Eye (tissue), 1 donor: ENCODE data around the gene HSF2BP.
"Not testable (repeated sequence)": the region's sequence is repeated elsewhere in the genome, so short reads cannot be mapped to it uniquely, and the experiment has no call there.

Experiments
- DNase-seq: peaks from one replicate; pipeline ENCODE4 v3.0.0-alpha.2; 2015

The HSF2BP gene

DNA sequence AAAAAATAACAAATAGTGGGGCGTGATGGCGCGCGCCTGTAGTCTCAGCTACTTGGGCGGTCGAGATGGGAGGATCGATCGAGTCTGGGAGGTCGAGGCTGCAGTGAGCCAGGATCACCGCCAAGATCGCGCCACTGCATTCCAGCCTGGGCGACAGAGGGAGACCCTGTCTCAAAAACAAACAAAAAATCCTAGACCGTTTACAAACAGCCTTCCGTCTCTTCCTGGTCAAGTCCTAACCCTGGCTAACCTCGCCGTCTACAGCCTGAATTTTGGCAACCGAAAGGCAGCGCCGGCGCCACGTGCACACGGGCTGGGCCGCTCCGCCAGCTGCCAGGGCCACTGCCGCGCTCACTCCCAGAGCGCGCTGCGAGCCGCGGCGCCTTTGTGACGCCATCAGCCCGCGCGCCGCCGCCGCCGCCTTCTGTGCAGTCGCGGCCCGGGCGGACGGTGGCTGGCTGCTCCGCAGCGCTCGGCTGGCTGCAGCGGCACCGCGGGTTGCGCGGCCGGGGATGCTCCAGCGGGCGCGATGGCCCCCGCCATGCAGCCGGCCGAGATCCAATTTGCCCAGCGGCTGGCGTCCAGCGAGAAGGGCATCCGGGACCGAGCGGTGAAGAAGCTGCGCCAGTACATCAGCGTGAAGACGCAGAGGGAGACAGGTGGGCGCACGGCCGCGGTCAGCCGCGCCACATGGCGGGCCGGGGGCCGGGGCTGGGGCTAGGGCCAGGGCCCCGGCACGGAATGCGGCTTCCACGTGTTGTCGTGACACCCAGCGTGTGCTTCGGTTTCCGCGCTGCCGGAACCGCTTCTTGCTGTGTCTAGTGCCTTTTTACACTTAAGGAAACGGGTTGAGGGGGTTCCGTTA is at the start of gene HSF2BP, which contains the start of gene RRP1B:
HSF2BP (minus strand) TSS at position 353 of the 865 bp plus-strand sequence. CDS start 1,392 bp downstream, outside the sequence.
RRP1B (plus strand) TSS at position 425 of the 865 bp plus-strand sequence; CDS start at position 530, 105 bp downstream.
- peak; percentile 95 for DNase-seq

DNA sequence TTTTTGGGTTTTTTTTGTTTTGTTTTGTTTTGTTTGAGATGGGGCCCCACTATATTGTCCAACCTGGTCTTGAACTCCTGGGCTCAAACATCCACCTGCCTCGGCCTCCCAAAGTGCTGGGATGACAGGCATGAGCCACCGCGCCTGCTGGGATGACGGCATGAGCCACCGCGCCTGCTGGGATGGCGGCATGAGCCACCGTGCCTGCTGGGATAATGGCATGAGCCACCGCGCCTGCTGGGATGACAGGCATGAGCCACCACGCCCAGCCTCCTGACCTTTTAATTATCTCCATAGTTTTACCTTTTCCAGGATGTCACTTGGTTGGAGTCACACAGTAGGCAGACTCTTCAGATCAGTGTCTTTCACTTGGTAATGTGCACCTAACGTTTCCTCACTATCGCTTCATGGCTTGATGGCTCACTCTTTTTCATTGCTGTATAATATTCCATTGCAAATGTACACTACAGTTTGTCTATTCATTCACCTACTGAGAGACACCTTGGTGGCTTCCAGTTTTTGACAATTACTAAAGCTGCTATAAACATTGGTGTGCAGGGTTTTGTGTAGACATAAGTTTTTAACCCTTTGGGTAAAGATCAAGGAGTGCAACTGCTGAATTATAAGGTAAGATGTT is 49.6 kb upstream of the HSF2BP start:
- no peak for DNase-seq

GRCh38 chr21:43707462-43707861 is 48.2 kb upstream of the HSF2BP start:
- no peak for DNase-seq

GRCh38 chr21:43703035-43703880 is 44.0 kb upstream of the HSF2BP start:
- peak; percentile 76 for DNase-seq

GRCh38 chr21:43702785-43703034 is 43.4 kb upstream of the HSF2BP start:
- DNase-seq, result no peak

DNA sequence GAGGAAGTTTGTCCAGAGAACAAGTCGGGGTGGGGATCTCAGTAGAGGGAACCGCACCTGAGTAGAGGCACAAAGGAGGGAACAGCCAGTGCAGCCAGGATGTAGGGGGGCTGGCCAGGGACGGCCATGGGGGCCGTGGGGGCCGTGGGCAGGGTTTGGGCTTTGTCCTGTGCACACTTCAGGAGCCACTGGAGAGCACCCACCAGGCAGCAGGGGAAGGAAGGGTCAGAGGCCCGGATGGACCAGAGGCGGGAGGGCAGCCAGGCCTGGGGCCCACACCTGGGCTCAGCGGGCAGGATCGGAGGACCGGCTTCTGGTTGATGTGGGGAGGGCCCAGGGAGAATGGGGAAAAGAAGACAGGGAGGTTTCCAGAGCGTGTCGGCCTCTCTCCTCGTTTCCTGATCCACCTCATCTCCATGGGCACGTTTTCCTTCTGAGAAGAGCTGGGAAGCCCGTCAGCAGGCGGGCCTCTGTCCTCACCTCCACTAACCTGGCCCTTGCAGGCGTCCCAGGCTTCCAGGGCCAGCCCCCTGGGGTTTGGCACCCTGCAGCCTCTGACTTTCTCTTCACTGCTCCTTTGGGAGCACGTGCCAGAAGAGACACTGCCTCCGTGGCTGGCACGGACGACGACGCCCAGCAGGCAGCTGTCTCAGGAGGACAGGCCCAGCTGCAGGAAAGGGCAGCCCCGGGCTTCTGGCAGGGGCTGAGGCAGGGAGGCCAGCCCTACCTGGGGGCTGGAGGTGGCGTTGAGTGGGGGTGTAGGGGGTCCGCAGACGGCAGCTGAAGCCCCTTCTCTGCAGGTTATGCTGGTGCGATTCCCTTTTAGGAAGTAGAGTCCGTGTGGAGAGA is 42.9 kb upstream of the HSF2BP start:
- DNase-seq, result peak; percentile 27

- DNase-seq, result peak; percentile 31
These were observed 40.8 kb upstream of the HSF2BP start for GRCh38 chr21:43699933-43700599.

DNA sequence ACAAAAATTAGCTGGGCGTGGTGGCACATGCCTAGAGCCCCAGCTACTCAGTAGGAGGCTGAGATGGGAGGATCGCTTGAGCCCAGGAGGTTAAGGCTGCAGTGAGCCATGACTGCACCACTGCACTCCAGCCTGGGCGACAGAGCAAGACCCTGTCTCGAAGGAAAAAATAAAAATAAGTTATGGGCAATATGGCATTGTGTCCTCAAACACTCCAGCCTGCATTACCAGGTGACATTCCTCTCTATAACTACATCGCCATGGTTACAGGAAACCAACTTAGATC is 40.1 kb upstream of the HSF2BP start:
- DNase-seq, result not testable (repeated sequence)

GRCh38 chr21:43697758-43698643 is 38.7 kb upstream of the HSF2BP start:
- DNase-seq, result no peak

- no peak for DNase-seq
These were observed 36.9 kb upstream of the HSF2BP start for GRCh38 chr21:43696214-43696613.

DNA sequence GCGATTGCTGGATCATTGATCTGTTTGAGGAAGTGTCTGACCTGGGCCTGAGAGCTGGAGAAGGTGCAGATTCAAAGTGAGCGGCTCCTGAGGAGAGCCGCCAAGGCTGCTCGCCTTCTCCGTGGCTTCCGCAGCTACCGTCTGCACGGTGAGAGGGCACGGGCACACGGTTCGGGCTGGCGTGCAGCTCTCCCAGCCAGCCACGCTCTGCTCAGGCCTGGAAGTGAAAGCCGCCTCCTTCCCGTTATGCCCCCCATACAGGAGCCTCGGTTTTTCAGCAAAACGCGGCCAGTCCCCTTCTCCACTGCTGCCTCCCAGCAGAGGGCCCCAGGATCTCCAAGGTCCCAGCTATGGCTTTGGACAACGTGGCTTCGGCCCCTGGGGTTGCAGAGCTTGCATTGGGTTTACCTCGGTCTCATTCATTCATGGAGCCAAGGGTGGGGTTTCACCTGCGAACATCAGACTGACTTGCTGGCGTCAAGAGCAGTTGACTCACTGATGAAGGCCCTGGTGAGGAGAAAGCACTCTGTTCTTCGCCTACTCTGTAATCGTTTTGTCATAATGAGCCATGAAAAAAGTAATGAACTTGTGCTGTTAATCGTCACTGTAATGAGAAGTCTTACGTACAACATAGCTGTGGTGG is 35.3 kb upstream of the HSF2BP start:
- no peak for DNase-seq

- DNase-seq, result peak; percentile 46
These were observed 34.7 kb upstream of the HSF2BP start for GRCh38 chr21:43693981-43694380.

DNA sequence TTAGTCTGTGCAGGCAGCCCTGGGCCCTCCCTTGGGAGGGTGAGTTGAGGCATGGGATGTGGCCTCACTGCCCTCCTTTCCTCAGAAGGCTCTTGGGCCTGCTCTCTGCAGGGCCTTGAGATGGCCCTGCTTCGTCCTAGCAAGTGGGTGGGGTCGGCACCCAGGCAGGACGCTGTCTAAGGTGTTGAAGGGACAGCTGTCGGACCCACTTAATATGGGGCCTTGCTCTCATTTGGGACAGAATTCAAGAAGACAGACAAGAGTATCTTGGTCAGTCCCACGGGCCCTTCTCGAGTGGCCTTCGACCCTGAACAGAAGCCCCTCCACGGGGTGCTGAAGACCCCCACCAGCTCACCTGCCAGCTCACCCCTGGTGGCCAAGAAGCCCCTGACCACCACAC is 33.7 kb upstream of the HSF2BP start:
- no peak for DNase-seq

DNA sequence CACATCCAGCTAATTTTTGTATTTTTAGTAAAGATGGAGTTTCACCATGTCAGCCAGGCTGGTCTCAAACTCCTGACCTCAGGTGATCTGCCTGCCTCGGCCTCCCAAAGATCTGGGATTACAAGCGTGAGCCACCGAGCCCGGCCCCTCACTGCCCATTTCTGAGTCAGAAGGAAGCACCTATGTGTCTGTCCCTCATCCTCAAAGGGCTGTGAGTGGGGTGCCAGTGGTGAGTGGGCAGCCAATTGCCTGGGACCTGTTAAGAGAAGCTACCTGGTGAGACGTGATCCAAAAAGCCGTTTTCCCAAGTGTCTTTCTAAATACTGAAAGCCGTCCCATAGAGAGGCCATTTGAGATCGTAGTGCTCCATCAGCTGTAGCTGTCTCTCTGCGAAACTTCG is 32.5 kb upstream of the HSF2BP start:
- no peak for DNase-seq

DNA sequence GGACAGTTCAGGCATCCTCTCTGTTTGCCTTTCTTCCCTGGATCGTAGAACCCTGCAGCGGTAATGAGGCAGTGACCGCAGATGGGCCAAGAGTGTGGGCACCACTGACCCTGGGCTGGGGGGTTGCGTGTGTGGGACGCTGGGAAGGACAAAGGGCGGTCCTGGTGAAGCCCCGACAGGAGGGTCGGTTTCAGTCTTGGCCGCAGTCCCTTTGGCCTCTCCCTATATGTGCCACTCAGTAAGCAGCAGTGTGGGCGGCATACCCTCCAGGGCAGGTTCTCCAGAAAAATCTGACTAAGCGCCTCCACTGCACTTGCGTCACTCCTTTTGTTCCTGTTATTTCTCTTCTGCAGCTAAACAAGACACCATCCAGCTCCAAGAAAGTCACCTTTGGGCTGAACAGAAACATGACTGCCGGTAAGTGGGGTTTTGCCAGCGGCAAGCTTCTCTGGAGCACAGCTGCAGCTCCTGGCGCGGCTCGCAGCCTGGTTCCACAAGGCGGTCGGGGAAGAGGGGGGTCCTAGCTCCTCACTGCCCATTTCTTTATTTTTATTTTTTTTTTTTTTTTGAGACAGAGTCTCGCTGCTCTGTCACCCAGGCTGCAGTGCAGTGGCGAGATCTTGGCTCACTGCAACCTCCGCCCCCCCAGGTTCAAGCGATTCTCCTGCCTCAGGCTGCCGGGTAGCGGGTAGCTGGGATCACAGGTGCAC is 32.0 kb upstream of the HSF2BP start:
- DNase-seq, result no peak

- no peak for DNase-seq
These were observed 31.1 kb upstream of the HSF2BP start for GRCh38 chr21:43690346-43690745.

DNA sequence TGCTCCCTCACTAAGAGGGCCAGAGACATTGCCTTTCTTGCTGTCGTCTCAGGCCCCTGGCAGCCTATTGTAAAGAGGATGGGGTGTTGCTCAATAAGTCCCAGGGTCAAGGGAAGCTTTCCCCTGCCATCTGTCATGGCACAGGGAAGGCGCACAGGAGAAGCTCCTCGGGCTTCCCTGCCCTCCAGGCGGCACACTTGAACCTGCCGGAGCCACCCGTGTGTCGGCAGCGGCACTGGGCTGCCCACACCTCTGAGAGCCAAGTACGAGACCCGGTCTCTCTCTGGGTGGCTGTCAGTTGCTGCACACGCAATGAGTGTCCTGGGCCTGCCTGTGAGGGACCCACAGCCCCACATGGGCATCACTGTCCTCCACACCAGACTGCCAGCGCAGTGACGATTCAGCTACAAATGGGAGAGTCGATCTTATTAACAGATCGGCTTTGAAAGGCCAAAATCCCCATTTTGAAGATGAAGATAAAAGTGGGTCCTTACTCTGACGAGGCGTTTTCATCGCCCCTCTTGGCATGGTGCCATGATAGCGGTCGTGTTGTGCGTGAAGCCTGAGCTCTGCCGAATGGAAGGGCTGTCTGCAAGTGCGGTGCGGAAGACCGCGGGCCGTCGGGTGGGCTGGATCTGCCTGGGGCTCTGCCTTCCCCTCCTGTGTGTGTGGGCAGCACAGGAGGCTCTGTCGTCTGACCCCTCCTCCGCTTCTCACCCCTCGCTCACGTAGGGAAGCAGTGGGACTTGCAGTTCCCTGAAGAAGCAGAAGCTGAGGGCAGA is 30.5 kb upstream of the HSF2BP start:
- no peak for DNase-seq

GRCh38 chr21:43688906-43689305 is 29.6 kb upstream of the HSF2BP start:
- no peak for DNase-seq
